Stimulated activated CD4-positive, alpha-beta T cell treated with anti-CD3 and anti-CD28 coated beads, TNF-alpha, amount 100 ng/mL, for 1 hour (primary cell): ENCODE measurements around the gene OR12D2.
"Not testable (repeated sequence)": the region's sequence is repeated elsewhere in the genome, so short reads cannot be mapped to it uniquely, and the experiment has no call there.

Source experiments
- DNase-seq, 3 donors: peaks; one replicate each; pipeline ENCODE4 v3.0.0-alpha.2; 2020; ENCODE audit warnings: low read depth in 3 of 3, low spot score in 1 of 3

Gene OR12D2, protein sequence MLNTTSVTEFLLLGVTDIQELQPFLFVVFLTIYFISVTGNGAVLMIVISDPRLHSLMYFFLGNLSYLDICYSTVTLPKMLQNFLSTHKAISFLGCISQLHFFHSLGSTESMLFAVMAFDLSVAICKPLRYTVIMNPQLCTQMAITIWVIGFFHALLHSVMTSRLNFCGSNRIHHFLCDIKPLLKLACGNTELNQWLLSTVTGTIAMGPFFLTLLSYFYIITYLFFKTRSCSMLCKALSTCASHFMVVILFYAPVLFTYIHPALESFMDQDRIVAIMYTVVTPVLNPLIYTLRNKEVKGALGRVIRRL

DNA sequence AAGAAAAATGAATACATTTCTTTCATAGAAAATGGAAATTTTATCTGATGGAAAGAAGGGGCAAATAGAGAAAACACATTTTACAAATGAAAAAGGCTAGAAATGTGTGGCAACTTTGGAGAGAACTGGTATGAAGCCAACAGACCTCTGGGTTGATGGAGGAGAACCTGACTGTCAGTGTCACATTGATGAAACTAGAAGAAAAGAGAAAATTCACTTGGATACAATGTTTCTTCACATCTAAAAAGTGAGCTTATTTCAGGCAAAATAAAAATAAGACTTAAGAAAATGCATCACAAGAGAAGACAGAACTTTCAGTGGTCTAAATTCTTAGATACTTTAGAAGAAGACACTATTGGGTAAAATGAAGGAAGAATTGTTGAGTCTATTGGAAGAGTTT, at the start of gene OR12D2:
Gene OR12D2 (plus strand): TSS at position 301 of the 400 bp plus-strand sequence. CDS start 1,069 bp downstream, outside the sequence.
- DNase-seq: no peak

DNA sequence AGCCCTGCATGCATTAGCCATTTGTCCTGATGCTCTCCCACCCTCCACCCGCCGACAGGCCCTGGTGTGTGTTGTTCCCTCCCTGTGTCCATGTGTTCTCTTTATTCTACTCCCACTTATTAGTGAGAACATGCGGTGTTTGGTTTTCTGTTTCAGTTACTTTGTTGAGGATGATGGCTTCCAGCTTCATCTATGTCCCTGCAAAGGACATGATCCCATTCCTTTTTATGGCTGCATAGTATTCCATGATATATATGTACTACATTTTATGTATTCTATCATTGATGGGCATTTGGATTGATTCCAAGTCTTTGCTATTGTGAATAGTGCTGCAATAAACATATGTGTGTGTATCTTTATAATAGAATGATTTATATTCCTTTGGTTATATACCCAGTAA, 46.1 kb upstream of the OR12D2 start:
- not testable (repeated sequence) for DNase-seq

DNA sequence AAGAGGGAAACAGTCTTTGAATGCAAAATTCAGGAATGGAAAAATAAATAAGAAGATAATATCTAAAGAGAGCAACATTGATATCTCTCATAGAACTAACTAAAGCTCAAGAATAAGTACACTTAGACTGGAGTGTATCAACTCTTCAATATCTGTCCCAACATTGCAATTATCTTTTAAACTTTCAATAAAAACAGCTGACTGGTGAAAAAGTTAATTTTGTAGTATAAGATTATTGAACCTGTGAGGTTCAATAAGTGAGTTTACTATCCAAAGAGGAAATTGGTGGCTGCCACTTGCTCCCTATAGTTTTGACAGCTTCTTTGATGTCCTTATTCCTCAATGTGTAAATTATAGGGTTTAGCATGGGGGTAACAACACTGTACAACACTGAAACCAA, 40.5 kb upstream of the OR12D2 start:
- no peak for DNase-seq

DNA sequence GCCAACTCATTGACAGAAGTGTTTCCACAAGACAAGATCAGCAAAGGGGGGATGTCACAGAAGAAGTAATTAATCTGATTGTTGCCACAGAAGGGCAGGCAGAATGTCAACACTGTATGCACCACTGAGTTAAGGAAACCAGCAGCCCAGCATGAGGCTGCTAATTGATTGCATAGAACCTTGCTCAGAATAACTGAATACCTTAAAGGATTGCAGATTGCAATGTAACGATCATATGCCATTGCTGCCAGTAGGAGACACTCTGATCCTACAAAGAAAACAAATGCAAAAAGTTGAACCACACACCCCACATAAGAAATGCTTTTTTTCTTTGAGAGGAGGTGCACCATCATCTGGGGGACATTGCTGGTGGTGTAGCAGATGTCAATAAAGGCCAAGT, 39.8 kb upstream of the OR12D2 start:
- DNase-seq: no peak

DNA sequence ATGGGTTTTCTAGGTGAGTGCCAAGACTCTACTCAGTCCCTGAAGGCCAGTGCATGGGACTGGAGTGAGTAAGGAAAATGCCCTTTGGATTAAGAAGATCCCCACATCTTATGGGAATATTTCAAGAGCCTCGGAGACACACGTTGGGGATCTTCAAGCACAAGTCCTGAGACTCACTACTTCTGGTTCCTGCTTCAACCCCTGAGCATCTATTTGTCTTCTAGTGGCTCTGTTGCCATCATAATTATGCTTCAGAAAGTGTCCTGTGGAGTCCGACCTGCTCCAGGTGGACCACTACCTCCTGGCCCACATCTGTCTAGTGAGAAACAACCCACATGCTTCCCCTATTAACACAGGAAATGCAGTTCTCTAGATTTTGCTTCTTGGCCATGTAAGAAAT, 26.7 kb upstream of the OR12D2 start, which contains the start of gene OR5V1:
Gene OR5V1 (minus strand): TSS at position 101 of the 400 bp plus-strand sequence. CDS start 12,670 bp downstream, outside the sequence.
- no peak for DNase-seq

DNA sequence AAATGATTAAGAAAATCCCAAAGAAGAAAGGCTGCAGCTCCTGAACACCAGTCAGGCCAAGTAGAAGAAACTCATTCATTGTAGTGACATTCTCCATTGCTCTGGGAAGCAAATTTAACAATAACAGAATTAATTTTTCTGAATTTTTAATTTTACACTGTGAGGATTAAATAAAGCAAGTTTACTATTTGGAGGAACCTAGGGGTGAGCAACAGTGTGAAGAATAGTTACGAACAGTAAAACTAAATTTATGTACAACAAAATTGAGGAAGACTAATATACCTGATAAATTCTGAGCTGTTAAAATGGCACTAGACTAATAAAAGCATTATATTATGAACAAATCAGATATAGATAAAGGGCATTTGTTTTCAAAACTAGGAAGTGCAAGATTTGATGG, 20.2 kb upstream of the OR12D2 start, which contains the start of gene OR12D3:
Gene OR12D3 (minus strand): TSS at position 101 of the 400 bp plus-strand sequence. CDS start 4 bp downstream, at position 97.
- DNase-seq: no peak

DNA sequence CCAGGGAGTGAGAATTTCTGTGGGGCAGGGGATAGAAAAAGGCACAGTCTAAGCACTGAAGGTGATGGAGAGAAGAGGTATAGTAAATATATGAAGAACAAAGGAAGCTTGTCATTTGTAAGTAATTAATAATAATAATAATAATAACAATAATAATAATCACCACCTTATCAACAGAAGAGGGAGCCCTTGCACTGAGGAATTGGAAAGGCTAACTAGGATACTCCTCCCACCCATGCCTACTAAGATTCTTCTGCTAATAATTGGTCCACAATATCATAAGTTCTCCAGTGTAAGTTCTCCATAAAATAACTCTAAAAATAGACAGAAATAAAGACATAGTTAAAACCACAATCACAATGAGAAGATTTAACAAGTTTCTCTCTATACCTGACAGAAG, 19.4 kb upstream of the OR12D2 start:
- no peak for DNase-seq

DNA sequence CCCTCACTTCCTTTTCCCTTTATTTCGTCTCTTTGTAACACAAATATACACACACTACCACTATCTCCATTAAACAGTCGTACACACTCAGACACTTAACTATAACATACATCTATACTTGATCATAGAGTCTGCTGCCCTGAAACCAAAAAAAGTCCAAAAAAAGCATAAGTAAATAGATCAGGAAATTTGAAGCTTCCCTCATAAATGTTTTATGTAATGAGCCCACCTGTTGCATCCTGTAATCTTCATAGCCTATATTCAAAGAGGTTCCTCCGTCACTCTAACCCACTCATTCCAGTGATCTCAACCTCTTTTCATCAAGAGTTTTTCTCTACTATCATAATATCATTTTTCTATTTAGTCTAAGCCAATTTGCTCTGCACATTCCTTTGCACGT, 6.9 kb upstream of the OR12D2 start:
- DNase-seq: no peak

DNA sequence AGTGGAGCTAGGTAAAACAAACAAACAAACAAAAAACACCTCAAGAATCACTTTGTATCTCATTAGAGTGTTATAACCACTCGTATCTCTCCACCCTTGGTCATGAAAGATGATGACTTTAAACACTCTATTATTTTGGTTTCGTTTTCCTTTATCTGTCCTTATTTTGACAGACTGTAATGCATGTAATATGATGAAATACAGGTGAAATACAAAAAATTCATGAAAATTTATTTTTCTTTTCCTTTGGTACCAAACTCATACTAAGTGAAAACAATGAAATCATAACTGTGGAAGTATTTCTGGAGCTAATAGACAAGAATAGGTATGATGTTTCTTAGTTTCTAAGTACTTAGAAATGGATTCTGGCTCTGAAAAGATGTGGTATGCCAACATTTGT, 4.1 kb downstream of the OR12D2 start:
- DNase-seq: no peak

DNA sequence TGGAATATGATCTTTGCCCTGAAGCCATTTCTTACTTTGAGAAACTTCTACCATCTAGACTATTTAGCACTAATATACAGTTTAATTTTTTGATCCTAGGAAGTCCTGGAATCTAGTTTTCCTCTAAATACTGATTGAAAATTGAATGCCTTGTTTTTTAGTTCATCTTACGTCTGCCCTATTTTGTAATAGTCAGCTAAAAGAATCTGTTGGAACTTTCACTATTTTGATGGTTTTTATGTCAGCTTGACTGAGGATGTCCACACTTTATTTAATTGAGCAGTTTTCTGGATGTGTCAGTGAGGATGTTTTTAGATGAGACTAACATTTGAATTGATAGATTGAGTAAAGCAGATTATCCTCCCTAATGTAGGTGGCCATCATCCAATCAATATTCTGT, 8.4 kb downstream of the OR12D2 start:
- no peak for DNase-seq

DNA sequence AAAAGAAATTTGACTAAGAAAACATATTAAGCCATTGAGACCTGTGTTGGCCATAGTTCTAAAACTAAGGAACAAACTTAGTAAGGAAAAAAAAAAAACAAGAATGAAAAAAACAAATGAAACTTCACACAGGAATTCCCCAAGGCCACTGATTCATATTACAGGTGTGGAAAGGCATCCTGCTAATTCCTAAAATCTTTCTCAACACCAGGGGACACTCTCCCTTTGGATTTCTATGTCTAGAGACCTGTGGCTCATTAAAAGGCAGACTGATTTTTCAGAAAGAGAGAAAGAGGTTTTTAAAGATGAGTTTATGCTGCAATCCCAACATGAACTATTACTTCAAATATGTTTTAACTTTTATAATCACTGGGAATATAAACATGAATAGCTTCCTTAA, 19.2 kb downstream of the OR12D2 start, which contains the start of gene OR12D1:
Gene OR12D1 (plus strand): TSS at position 341 of the 400 bp plus-strand sequence.
- DNase-seq: no peak

DNA sequence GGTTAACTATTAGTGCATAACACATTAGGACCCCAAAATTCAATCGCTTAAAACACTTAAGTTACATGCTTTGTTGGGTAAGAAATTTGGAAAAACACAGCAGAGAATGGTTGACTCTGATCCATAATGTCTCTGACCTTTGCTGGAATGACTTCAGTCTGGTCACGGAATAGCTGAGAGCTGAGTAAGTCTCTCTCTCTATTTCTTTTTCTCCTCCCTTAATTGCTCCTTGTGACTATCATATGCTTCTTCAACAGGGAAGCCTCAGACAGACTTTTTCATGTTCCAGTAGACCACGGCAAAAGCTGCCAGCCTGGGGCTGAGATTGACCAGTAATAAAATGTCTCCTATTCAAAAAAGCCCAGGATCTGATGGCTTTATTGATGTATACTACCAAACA, 24.1 kb downstream of the OR12D2 start:
- no peak for DNase-seq

DNA sequence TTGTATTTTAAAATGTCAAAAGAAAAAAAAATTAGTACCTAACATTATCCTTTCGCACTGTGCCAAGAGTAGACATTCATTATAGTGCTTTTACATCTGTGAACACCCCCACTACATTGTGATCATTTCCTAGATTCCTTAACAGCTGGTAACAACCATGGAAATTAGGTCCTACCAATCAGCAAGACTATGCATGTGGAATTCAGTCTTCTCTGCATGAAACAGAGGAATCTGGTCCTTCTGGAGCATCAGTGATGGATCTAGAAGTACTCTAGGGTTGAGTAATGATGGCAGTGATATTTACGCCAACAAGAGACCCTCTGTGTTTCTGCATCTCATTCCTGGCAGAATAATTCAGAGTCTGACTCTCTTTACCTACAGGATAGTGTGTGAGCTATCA, 28.7 kb downstream of the OR12D2 start:
- no peak for DNase-seq

DNA sequence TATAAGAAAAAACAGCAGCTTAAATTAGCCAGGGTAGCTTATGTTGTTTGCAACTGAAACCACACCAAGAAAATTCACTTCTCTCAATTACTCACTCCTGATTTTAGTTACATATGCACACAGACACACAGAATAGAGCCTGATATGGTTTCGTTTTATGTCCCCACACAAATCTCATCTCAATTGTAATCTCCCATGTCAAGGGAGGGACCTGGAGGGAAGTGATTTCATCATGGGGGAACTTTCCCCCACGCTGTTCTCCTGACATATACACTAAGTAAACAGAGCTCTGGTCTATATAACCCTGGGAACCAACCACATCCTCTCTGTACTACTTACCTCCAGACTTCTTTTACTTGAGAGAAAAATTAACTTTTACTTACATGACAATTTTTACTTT, 29.1 kb downstream of the OR12D2 start:
- no peak for DNase-seq

DNA sequence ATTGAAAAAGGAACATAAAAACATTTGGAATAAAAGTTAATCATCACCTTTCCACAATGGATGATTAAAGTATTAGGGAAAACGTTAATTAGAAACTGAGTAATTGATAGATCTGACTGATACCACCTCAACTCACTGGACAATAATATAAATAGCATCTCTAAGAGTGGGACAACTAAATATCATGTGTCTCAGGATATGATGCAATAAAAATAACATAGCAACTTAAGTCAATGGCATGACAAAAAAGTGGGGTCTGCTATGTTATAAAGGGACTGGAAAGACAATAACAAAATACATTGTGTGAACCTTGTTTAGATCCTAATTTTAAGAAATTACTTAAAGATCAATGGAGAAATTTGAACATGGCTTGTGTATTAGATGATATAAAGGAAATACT, 29.6 kb downstream of the OR12D2 start:
- DNase-seq: no peak

DNA sequence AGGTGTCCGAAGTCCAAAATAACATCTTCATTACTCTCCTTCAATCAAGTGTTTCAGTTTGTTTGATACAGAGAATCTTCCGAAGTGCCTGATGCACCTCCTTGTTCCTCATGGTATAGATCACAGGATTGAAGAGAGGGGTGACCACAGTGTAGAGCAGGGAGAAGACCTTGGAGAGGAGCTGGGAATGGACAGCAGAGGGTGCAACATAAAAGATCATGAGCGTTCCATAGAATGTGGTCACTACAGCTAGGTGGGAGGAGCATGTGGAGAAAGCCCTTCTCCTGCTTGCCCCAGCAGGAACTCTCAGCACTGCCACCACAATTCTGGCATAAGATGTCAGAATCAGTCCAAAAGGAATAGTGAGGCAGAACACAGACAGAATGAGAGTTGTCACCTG, 31.2 kb downstream of the OR12D2 start:
- DNase-seq: no peak

DNA sequence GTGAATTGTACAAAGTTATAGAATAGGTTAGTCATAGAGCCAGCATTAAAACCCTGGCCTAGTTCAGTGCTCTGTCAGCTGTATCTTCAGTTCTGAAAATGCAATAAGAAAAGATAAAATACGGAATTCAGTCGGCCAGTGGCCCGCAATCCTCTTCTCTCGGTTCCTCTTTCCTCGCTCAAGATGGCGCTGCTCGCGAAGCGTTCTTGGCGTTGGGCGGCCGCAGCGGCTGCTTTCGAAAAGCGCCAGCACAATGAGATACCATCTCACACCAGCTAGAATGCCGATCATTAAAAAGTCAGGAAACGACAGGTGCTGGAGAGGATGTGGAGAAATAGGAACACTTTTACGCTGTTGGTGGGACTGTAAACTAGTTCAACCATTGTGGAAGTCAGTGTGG, 41.3 kb downstream of the OR12D2 start:
- not testable (repeated sequence) for DNase-seq

DNA sequence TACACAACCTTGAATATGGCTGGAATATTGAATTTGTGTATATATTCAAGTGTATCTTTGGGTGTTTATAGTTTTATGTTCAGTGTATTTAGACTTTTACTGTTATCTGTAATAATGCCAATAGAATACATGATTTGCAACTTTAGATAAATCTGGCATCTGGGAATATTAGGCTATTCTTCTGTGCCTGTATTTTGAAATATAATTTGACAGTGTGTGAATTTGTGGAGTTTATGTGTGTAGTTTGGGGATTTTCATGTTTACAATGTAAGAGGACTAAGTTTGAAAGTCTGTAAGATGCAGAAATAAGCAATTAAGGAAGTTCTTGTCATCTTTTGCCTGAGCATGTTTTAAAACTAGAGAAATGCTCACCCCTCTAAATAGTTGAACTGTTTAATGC, 43.6 kb downstream of the OR12D2 start, which contains the start of gene OR10C1:
Gene OR10C1 (plus strand): TSS at position 301 of the 400 bp plus-strand sequence. CDS start 710 bp downstream, outside the sequence.
- DNase-seq: no peak

DNA sequence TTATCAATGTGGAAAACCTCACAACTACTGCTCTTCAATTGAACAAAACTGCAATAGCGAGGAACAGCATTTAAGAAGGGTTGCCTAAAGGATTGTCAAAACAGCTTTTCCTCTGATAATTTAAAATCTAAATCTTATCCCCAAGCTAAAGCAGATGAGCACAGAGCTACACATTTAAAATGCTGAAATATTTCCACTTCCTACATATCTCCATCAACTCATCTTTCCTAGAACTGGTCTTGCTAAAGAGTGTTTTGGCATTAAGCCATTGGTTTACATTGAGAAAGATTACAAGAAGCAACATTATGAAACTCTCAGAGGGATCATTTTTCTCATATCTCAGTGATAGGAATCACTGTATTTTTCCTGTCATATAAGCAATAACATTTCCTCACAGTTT, 47.3 kb downstream of the OR12D2 start:
- DNase-seq: no peak

DNA sequence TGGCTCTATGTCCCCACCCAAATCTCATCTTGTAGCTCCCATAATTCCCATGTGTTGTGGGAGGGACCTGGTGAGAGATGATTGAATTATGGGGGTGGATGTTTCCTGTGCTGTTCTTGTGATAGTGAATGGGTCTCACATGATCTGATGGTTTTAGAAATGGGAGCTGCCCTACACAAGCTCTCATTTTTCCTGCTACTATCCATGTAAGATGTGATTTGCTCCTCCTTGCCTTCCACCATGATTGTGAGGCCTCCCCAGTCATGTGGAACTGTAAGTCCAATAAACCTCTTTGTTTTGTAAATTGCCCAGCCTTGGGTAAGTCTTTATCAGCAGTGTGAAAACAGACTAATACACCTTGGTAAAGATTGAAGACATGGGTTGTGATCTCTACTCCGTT, 48.6 kb downstream of the OR12D2 start:
- not testable (repeated sequence) for DNase-seq
